ENCODE results near the gene CCDC196.

CCDC196 gene, protein sequence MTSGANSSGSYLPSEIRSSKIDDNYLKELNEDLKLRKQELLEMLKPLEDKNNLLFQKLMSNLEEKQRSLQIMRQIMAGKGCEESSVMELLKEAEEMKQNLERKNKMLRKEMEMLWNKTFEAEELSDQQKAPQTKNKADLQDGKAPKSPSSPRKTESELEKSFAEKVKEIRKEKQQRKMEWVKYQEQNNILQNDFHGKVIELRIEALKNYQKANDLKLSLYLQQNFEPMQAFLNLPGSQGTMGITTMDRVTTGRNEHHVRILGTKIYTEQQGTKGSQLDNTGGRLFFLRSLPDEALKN

DNA sequence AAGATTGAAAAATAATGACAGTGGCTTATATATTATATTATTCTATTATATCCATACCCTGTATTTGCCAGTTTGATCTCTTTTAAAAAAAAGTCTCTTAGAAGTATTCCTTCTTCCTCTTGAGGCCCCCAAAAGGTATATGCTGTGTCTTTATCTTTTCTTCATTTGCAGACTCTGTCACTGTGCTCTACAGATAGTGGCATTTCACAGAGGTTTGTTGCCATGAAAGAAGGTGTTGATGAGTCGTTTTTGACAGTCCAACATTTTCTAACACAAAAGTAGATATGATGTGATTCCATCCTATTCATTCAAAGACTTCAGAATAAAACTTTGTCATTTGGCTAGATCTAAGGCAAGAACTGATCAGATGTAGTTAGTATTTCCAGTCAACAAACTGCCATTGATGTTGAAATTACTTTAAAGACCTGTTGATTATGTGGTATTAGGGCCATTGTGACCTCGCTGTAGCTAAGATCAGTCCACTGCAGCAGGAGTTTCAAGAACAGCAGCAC is at the start of gene CCDC196:
Gene CCDC196, plus strand, starts transcription at position 462 of the 512 bp plus-strand sequence. CDS start 132 bp downstream, outside the sequence.
- no peaks in the 10 kb centered on the region for H3K27me3 ChIP-seq (ENCODE audit: control insufficient read depth, insufficient read depth, low read length)

DNA sequence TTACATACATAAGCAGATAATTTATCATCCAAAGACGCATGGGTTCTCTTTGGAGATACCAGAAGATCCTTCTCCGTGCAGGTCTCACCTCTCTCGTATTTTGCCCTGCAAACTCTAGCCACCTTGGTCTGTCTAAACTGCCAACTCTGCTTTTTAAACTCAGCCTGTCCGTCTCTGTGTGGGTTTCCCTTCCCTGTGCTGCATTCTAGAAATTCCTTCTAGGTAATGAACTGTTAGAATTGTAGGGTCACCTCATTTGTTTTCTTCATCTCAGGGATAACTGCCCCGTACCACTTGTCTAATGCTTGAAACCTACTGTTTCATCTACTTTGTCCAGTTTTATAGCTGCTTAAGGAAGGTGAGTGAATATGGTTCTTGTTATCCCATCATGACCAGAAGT is 45.4 kb upstream of the CCDC196 start:
- DNase-seq (ENCODE audit: low read depth, low spot score) = no peak
- Histone ChIP-seq H3K27ac (ENCODE audit: low read length) (no peak overlapping the region), H3K4me3 (ENCODE audit: low read length) (no peak overlapping the region), H3K27me3 (ENCODE audit: control insufficient read depth, insufficient read depth, low read length) (no peaks in the 10 kb centered on the region), H3K36me3 (ENCODE audit: control insufficient read depth, insufficient read depth, low read length) (no peaks in the 10 kb centered on the region), H3K9me3 (ENCODE audit: control insufficient read depth, insufficient read depth, low read length) (no peaks in the 10 kb centered on the region), H3K4me1 (ENCODE audit: control insufficient read depth, insufficient read depth, low read length) (no peaks in the 10 kb centered on the region)
- WGBS (ENCODE audit: insufficient coverage, insufficient read length) = no CpG with 5 or more reads among the region's 5 CpGs

More for the DNA sequence above, at the start of gene CCDC196:
- no peaks in the 10 kb centered on the region for H3K4me1 ChIP-seq (ENCODE audit: control insufficient read depth, insufficient read depth, low read length)
- H3K9me3 ChIP-seq (ENCODE audit: control insufficient read depth, insufficient read depth, low read length) = no peaks in the 10 kb centered on the region
- H3K4me3 ChIP-seq (ENCODE audit: low read length) = no peak within 1 kb of the TSS
- H3K36me3 ChIP-seq (ENCODE audit: control insufficient read depth, insufficient read depth, low read length) = no peaks in the 10 kb centered on the region
- H3K27ac ChIP-seq (ENCODE audit: low read length) = no peak within 1 kb of the TSS
- DNase-seq (ENCODE audit: low read depth, low spot score) = no peak
- WGBS (ENCODE audit: insufficient coverage, insufficient read length) = no CpG with 5 or more reads among the region's 2 CpGs

DNA sequence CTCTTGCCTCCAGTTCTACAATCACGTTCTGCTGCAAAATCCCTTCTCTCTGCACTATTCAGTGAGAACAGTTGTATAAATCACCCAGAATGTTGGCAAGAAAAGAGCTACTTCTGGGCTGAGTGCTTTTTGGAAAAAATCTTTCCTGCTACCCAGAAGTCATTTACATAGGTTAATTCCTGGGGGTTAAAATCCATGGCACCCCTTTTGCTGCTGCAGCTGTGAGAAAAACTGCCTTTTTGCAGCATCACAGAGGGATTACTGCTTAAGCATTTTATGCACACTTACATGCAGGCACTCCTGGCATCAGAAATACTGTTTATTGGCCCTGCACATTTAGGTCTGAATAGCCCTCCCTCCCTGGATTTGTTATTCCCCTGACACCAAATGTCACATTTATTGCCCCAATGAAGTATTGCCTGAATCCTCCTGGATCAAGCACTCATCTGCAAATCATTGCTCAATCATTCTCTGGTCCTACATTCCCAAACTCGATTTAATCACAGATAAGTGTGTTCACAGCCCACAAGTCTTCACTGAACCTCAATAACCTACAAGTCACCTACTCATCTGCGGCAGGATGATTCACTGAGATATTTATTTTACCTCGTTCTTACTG is 43.1 kb upstream of the CCDC196 start:
- Histone ChIP-seq H3K27ac (ENCODE audit: low read length) (no peak overlapping the region), H3K36me3 (ENCODE audit: control insufficient read depth, insufficient read depth, low read length) (no peaks in the 10 kb centered on the region), H3K27me3 (ENCODE audit: control insufficient read depth, insufficient read depth, low read length) (no peaks in the 10 kb centered on the region), H3K9me3 (ENCODE audit: control insufficient read depth, insufficient read depth, low read length) (no peaks in the 10 kb centered on the region), H3K4me3 (ENCODE audit: low read length) (no peak overlapping the region), H3K4me1 (ENCODE audit: control insufficient read depth, insufficient read depth, low read length) (no peaks in the 10 kb centered on the region)
- DNase-seq (ENCODE audit: low read depth, low spot score) = no peak
- WGBS (ENCODE audit: insufficient coverage, insufficient read length) = no CpG with 5 or more reads among the region's 4 CpGs

DNA sequence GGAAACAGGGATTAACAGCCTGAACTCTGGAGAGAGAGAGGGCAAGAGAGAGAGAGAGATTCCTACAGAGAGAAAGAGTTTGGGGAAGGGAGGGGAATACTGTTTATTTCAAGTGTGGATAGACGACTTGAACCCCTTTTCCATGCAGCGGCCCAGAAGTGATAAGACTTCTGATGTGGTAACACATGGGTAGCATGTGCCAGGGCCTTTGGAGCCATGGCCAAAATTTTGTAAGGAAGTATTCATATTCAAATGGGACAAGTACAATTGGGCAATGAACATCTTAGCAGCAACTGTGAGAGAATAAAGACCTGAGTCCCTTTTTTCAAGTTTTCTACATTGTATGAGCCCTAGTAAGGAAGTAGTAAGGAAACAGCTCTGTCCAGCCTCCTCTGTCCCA is 42.4 kb upstream of the CCDC196 start:
- Histone ChIP-seq H3K27ac (ENCODE audit: low read length) (no peak overlapping the region), H3K9me3 (ENCODE audit: control insufficient read depth, insufficient read depth, low read length) (no peaks in the 10 kb centered on the region), H3K36me3 (ENCODE audit: control insufficient read depth, insufficient read depth, low read length) (no peaks in the 10 kb centered on the region), H3K4me3 (ENCODE audit: low read length) (no peak overlapping the region), H3K27me3 (ENCODE audit: control insufficient read depth, insufficient read depth, low read length) (no peaks in the 10 kb centered on the region), H3K4me1 (ENCODE audit: control insufficient read depth, insufficient read depth, low read length) (no peaks in the 10 kb centered on the region)
- DNase-seq (ENCODE audit: low read depth, low spot score) = no peak
- WGBS (ENCODE audit: insufficient coverage, insufficient read length) = no CpG with 5 or more reads among the region's 2 CpGs

DNA sequence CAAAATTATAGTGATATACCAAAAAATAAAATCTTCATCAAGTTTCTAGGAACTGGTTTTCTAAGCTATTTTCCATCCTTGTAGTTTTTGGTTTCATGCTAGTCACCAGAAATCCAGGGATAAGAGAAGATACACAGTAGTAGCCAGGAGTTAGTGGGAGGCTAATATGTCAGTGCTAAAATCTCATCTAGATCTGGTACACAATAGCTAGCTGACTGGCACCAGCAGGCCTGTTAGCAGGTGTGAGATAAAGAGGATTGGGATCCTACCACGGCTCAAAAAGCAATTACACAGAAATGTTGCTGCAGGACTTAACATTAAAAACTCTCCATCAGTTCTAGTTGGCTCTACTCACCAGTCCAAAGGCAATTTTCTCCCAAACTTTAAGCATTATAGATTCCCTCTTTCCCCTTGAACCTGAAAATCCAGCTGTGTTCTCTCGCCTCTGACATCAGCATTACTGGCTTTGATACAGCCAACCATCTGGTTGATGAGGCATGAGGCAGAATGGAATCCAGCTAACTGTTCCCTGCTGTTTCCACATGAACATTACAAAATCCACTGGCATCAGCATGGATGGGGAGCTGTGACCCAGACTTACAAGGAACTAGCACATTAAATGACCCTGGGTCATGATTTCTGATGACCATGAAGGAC is 41.8 kb upstream of the CCDC196 start:
- no peak overlapping the region for H3K4me3 ChIP-seq (ENCODE audit: low read length)
- no CpG with 5 or more reads among the region's 2 CpGs for WGBS (ENCODE audit: insufficient coverage, insufficient read length)

DNA sequence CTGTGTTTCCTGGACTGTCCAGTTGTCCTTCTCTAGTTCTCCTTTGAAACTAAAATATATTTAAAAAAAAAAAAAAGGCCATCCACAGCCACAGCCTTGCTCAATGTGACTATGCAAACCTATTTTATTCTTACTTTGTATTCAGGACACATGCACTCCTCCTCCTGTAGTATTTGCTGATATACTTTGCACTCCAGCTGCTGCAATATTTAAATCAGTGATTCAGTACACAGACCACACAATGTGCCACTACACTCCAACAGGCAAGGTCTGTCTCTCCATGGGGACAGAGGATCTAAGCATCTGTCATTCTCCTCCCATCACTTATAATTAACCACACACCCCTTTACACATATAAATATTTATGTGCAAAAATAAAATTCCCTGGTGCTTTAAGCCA is 40.2 kb upstream of the CCDC196 start:
- Histone ChIP-seq H3K27ac (ENCODE audit: low read length) (no peak overlapping the region), H3K4me3 (ENCODE audit: low read length) (no peak overlapping the region), H3K36me3 (ENCODE audit: control insufficient read depth, insufficient read depth, low read length) (no peaks in the 10 kb centered on the region), H3K27me3 (ENCODE audit: control insufficient read depth, insufficient read depth, low read length) (no peaks in the 10 kb centered on the region), H3K4me1 (ENCODE audit: control insufficient read depth, insufficient read depth, low read length) (no peaks in the 10 kb centered on the region), H3K9me3 (ENCODE audit: control insufficient read depth, insufficient read depth, low read length) (no peaks in the 10 kb centered on the region)
- DNase-seq (ENCODE audit: low read depth, low spot score) = no peak

More for the DNA sequence above, 41.8 kb upstream of the CCDC196 start:
- no peak for DNase-seq (ENCODE audit: low read depth, low spot score)
- Histone ChIP-seq H3K27me3 (ENCODE audit: control insufficient read depth, insufficient read depth, low read length) (no peaks in the 10 kb centered on the region), H3K36me3 (ENCODE audit: control insufficient read depth, insufficient read depth, low read length) (no peaks in the 10 kb centered on the region), H3K4me1 (ENCODE audit: control insufficient read depth, insufficient read depth, low read length) (no peaks in the 10 kb centered on the region), H3K9me3 (ENCODE audit: control insufficient read depth, insufficient read depth, low read length) (no peaks in the 10 kb centered on the region), H3K27ac (ENCODE audit: low read length) (no peak overlapping the region)

DNA sequence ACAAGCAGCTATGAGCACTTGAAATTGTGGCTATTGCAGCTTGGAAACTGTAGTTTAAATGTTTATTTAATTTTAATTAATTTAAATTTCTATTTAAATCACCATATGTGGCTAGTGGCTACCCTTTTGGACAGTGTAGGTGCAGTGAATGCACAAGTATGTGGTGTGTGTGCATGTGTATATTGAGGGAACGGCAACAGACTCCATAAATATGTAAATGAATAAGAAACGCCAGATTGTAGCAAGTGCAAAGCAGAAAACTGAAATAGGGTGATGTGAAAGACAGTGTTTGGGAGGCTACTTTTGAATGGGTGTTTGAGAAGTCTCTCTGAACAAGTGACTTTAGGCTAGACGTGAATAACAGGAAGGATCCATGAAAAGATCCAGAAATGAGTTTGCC is 32.7 kb upstream of the CCDC196 start:
- no CpG with 5 or more reads among the region's 3 CpGs for whole genome bisulfite sequencing (ENCODE audit: insufficient coverage, insufficient read length)
- Histone ChIP-seq H3K36me3 (ENCODE audit: control insufficient read depth, insufficient read depth, low read length) (no peaks in the 10 kb centered on the region), H3K4me1 (ENCODE audit: control insufficient read depth, insufficient read depth, low read length) (no peaks in the 10 kb centered on the region), H3K27me3 (ENCODE audit: control insufficient read depth, insufficient read depth, low read length) (no peaks in the 10 kb centered on the region), H3K27ac (ENCODE audit: low read length) (no peak overlapping the region), H3K4me3 (ENCODE audit: low read length) (no peak overlapping the region), H3K9me3 (ENCODE audit: control insufficient read depth, insufficient read depth, low read length) (no peaks in the 10 kb centered on the region)
- no peak for DNase-seq (ENCODE audit: low read depth, low spot score)

DNA sequence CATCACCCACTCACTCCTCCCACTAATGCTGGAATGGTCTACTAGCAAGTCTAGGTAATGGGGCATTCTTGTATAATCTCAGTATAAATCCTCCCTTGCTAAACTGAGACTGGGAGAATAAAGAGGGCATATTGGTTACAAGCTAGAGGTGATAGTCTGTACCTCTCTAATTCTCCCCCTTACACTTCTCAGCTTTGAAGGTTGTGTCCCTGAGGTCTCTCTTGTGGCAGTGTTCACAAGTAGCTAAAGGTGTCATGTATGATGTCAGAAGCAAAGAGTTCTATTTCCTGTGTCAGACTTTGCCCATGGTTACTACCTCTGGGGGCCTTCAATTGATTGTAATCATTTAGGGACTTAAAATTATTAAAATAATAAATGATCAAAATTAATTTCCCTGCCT is 26.6 kb upstream of the CCDC196 start:
- no peak for DNase-seq (ENCODE audit: low read depth, low spot score)
- H3K36me3 ChIP-seq (ENCODE audit: control insufficient read depth, insufficient read depth, low read length) = no peaks in the 10 kb centered on the region
- no peaks in the 10 kb centered on the region for H3K4me1 ChIP-seq (ENCODE audit: control insufficient read depth, insufficient read depth, low read length)
- H3K27ac ChIP-seq (ENCODE audit: low read length) = no peak overlapping the region
- H3K27me3 ChIP-seq (ENCODE audit: control insufficient read depth, insufficient read depth, low read length) = no peaks in the 10 kb centered on the region
- H3K9me3 ChIP-seq (ENCODE audit: control insufficient read depth, insufficient read depth, low read length) = no peaks in the 10 kb centered on the region
- no peak overlapping the region for H3K4me3 ChIP-seq (ENCODE audit: low read length)

DNA sequence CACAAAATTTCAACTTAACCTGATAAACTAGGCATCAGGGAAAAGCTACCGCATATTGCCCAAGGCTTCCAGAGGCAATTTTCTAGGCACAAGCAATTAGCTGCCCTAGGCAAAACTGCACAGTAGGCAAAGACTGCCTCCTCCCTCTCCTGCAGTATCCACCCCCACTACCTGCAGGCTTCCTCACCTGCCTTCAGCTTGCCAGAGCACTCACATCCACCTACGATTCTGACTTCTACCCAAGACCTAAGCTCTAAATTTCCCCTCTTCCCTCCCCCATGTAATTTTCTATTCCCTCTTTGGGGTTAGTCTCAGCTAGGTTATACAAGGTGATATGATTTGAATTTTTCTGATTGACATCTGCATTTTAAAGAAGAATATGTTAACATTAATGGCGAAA is 21.9 kb upstream of the CCDC196 start:
- Histone ChIP-seq H3K27me3 (ENCODE audit: control insufficient read depth, insufficient read depth, low read length) (no peaks in the 10 kb centered on the region), H3K4me1 (ENCODE audit: control insufficient read depth, insufficient read depth, low read length) (no peaks in the 10 kb centered on the region), H3K4me3 (ENCODE audit: low read length) (no peak overlapping the region), H3K9me3 (ENCODE audit: control insufficient read depth, insufficient read depth, low read length) (no peaks in the 10 kb centered on the region; the same call in 1 of the 2 replicates), H3K36me3 (ENCODE audit: control insufficient read depth, insufficient read depth, low read length) (no peaks in the 10 kb centered on the region), H3K27ac (ENCODE audit: low read length) (no peak overlapping the region)
- WGBS (ENCODE audit: insufficient coverage, insufficient read length) = no CpG with 5 or more reads among the region's 3 CpGs
- no peak for DNase-seq (ENCODE audit: low read depth, low spot score)

DNA sequence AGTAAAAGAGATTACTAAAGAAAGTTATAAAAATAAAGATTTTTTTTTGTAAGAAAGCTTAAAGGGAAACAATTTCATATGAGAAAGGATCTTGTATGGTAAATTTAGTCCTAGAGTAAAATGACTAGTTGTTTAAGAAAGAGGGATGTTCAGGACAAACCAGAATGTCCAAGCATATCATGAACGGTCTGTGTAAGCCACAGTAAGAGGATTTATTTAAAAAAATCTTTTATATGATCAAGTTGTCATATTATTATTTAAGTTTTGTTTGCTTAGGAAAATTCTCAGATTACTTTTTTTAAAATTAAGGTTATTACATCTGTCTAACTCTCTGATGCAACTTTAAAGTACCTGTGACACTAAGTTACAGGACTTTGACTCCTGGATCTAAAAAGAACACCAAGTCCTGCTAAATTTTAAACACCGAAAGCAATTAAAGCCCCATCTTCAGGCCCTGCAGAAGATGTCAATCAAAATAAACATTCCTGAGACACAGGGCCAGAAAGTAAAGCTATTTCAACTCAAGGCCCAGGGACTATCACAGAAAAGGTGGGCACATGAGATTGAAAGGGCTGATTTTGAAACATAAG is 17.3 kb upstream of the CCDC196 start:
- WGBS (ENCODE audit: insufficient coverage, insufficient read length) = no CpG with 5 or more reads among the region's 2 CpGs

More for the DNA sequence above, 17.3 kb upstream of the CCDC196 start:
- Histone ChIP-seq H3K4me3 (ENCODE audit: low read length) (no peak overlapping the region), H3K9me3 (ENCODE audit: control insufficient read depth, insufficient read depth, low read length) (no peaks in the 10 kb centered on the region; the same call in 1 of the 2 replicates), H3K36me3 (ENCODE audit: control insufficient read depth, insufficient read depth, low read length) (no peaks in the 10 kb centered on the region), H3K27ac (ENCODE audit: low read length) (no peak overlapping the region), H3K27me3 (ENCODE audit: control insufficient read depth, insufficient read depth, low read length) (no peaks in the 10 kb centered on the region), H3K4me1 (ENCODE audit: control insufficient read depth, insufficient read depth, low read length) (no peaks in the 10 kb centered on the region)
- DNase-seq (ENCODE audit: low read depth, low spot score) = no peak
